ENCODE results near the gene RIPK4. TPM values are rescaled to one million over a fixed set of nuclear protein-coding genes. Genes with fewer than 3 reads are reported as not detected.

The RIPK4 gene
- total RNA-seq, 1 donor from 2014 or later = not detected

DNA sequence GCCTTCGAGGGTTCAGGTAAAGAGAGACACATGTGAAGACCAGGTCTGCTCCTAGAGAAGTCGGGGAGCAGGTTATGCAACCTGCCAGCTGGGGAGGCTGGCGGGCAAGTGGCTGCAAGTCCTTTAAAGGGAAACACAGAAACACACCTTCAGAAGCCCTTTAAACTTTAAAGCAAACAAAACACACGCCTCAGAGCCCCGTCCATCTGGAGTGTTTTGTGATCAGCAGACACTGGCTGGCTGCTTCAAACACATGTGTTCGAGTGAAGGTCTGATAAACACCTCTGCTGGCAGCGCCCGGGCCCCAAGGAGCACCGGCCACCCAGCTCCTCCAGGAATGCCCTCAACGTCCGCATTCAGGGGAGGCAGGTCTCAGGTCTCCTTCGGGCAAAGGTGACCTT is 15.2 kb downstream of the RIPK4 start:
- no peak for DNase-seq (ENCODE audit: low read depth, low spot score)
- no peaks in the 10 kb centered on the region for H3K36me3 Mint-ChIP-seq (ENCODE audit: low read depth)
- H3K4me1 Mint-ChIP-seq = peaks cover 52% of the 10 kb centered on the region
- H3K27ac Mint-ChIP-seq (ENCODE audit: unreplicated experiment) = no peak overlapping the region
- H3K27me3 Mint-ChIP-seq (ENCODE audit: low read depth) = no peaks in the 10 kb centered on the region
- H3K9me3 Mint-ChIP-seq = no peaks in the 10 kb centered on the region
- no peak for TF ChIP-seq CTCF (conservative IDR thresholded peaks at IDR 0.05)
- H3K4me3 Mint-ChIP-seq = no peak overlapping the region

DNA sequence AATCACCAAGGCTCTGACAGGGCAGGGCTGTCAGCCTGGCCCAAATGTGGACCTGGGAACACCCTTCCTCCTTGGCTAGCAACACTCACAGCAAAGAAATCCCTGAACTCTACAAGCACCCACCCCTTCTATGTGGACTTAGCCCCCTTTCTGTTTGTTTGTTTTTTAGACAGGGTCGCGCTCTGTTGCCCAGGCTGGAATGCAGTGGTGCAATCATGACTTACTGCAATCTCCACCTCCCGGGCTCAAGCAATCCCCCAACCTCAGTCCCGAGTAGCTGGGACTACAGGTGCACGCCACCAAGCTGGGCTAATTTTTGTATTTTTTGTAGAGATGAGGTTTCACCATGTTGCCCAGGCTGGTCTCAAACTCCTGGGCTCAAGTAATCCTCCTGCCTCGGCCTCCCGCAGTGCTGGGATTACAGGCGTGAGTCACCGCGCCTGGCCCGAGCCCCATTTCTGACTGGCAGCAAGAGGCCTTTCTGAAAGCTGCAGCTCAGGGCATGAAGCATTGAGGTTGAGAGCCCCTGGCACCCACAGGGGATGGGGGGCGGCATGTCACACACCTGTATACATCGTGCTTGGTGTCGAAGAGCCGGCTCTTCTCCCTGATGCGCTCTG is 16.2 kb downstream of the RIPK4 start:
- no peaks in the 10 kb centered on the region for H3K9me3 Mint-ChIP-seq
- TF ChIP-seq CTCF (conservative IDR thresholded peaks at IDR 0.05) = no peak
- peaks cover 52% of the 10 kb centered on the region for H3K4me1 Mint-ChIP-seq
- H3K36me3 Mint-ChIP-seq (ENCODE audit: low read depth) = no peaks in the 10 kb centered on the region
- no peak for DNase-seq (ENCODE audit: low read depth, low spot score)
- H3K27ac Mint-ChIP-seq (ENCODE audit: unreplicated experiment) = no peak overlapping the region
- H3K4me3 Mint-ChIP-seq = no peak overlapping the region
- no peaks in the 10 kb centered on the region for H3K27me3 Mint-ChIP-seq (ENCODE audit: low read depth)

DNA sequence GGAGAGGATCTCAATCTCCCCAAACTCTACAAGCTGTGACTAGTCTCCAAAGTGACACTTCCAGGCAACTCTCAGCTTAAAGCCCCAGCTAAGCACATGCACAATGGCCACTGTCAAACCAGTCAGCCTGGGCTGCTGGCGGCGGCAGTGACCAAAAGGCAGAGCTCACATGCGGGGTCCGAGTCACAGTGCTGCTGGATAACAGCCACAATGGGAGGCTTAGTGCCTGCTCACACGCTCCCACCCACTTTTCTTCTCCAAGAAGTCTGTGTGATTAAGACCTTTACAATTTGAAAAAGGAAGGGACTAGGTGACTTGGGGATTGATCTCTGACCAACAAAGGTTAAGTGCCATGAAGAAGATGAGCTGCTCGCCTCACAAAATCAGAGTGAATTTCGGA is 16.8 kb downstream of the RIPK4 start:
- DNase-seq (ENCODE audit: low read depth, low spot score) = peak; percentile 31
- TF ChIP-seq CTCF (conservative IDR thresholded peaks at IDR 0.05) = no peak
- Mint-ChIP-seq H3K36me3 (ENCODE audit: low read depth) (no peaks in the 10 kb centered on the region), H3K4me3 (no peak overlapping the region), H3K27me3 (ENCODE audit: low read depth) (no peaks in the 10 kb centered on the region), H3K4me1 (peaks cover 52% of the 10 kb centered on the region), H3K9me3 (no peaks in the 10 kb centered on the region), H3K27ac (ENCODE audit: unreplicated experiment) (no peak overlapping the region)

- Mint-ChIP-seq H3K4me3 (no peak overlapping the region), H3K36me3 (ENCODE audit: low read depth) (no peaks in the 10 kb centered on the region), H3K4me1 (peaks cover 51% of the 10 kb centered on the region), H3K9me3 (no peaks in the 10 kb centered on the region), H3K27ac (ENCODE audit: unreplicated experiment) (no peak overlapping the region), H3K27me3 (ENCODE audit: low read depth) (no peaks in the 10 kb centered on the region)
- no peak for TF ChIP-seq CTCF (conservative IDR thresholded peaks at IDR 0.05)
- no peak for DNase-seq (ENCODE audit: low read depth, low spot score)
These were observed 17.6 kb downstream of the RIPK4 start for GRCh38 chr21:41749286-41749685.

DNA sequence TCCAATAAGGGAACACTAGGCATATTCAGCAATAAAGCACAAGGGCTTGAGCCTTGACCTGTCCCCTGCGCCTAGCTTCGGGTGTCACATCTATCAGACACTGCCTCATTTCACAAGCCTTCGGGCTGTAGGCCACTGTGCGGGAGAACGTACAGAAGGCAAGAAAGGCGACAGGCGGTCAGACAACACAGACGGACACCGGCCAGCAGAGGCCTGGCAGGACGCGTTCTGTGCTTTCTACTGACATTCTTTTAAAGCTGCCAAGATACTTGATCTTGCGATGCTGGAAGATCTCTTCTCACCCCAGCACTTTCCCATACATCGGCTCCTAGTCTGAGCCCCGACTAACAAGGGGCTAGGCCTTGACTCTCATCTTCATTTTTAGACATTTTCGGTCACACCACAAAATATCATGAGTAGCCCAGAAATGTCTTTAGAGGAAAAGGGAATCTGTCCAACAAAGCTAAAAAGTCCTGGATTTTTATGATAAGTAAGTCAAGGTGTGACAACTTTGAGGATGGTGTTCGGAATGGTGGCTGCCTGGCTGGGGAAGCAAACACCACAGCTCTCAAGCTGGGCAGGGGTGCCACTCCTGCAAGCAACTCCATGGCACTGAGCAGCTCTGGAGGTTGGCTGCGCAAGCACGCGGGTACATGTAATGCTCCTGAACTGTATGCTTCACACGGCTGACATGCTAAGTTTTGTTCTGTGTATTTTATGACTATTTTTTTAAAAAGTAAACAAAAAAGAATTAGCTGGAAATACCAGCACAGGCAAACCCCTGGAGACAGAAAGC is 18.7 kb downstream of the RIPK4 start:
- Mint-ChIP-seq H3K4me3 (no peak overlapping the region), H3K4me1 (peaks cover 41% of the 10 kb centered on the region), H3K27me3 (ENCODE audit: low read depth) (no peaks in the 10 kb centered on the region), H3K27ac (ENCODE audit: unreplicated experiment) (no peak overlapping the region), H3K9me3 (no peaks in the 10 kb centered on the region), H3K36me3 (ENCODE audit: low read depth) (no peaks in the 10 kb centered on the region)
- no peak for TF ChIP-seq CTCF (conservative IDR thresholded peaks at IDR 0.05)
- DNase-seq (ENCODE audit: low read depth, low spot score) = no peak
